ENCODE results near the gene MRPS9.

Gene MRPS9

GRCh38 chr2:105080461-105080860 lies 42.6 kb downstream of the MRPS9 start:
- DNase-seq, result no peak

DNA sequence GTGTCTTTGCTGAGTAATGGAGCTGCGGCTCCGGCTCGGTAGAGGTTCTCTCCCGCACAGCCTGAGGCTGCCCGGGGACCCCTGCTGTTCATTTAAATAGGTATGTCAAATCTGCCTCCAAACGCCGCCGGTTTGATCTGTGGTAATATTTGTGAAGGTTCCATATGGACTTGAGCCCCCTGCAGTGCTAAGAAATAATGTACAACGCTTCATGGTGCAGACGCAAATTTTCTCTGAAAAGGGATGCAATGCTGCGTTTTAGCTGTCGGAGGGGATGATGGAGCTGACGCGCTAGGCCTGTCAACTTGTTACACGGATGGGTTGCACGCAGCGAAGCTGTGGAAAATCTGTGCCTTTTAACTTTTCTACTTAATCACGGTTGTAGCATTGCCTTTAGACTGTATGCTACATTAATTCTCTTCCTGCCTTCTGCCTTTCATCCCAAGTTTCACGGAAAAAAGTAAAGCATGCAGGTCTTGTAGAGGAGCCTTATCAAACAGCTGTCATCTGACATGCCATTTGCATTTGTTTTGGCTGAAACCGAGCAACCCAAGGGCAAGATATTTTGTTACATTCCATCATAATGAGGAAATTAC lies 43.2 kb downstream of the MRPS9 start:
- no peak for DNase-seq

DNA sequence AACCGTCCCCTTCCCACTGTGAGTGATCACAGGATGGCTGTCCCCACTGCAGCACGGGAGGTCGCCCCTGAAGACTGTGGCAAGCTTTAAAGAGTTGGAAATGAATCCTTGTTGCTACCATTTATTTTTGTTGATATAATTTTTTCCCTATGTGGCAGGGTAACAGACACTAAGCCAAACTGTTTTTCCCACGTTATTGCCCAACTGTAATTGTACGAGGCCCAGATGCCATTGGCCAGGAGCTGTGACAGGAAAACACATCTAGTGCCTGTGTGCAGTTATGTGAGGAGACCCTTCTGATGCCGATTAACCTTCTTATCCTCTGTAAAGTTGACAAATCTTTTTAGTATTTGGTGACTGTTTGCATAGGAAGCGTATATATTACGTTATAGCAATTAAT lies 44.2 kb downstream of the MRPS9 start:
- DNase-seq, result no peak

DNA sequence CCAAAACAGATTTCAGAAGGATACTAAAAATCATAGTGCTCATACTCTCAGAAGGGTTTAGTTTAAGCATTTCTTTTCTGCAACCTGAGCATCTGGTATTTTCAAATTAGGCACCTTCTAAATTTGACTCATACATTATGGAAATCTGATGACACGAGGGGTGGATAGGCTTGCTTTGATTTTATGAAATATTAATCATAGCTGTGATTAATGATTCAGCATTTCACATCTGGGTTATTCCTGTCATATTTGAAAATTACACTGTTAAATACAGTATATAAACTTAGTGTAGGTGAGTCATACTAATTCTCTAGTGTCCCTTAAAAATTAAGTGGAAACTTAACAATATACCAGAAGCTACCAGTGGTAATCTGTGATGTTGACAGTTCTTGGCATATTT lies 47.7 kb downstream of the MRPS9 start:
- DNase-seq, result no peak

GRCh38 chr2:105087273-105087672 lies 49.4 kb downstream of the MRPS9 start:
- no peak for DNase-seq

- no peak for DNase-seq
Measured at GRCh38 chr2:105090091-105090490, 52.2 kb downstream of the MRPS9 start.

DNA sequence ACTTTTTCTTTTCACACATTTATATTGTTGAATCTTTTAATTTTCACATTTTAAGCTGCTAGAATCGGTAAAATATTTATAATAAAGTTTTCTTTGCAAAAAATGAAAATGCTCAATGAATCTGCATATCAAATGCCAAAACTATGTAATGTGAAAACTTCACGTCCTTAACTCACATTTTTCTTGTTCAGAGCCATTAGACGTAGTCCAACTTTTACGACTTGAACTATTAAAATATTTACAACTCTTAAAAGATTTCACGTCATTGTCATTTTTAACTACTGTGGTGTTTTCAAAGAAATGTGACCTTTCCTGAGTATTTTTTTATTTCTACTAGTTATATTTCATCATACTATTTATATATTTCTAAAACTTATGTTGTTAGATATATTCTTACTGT lies 54.9 kb downstream of the MRPS9 start:
- no peak for DNase-seq

GRCh38 chr2:105099153-105099552 lies 61.3 kb downstream of the MRPS9 start:
- no peak for DNase-seq

GRCh38 chr2:105100046-105100840 lies 62.4 kb downstream of the MRPS9 start:
- DNase-seq, result no peak

GRCh38 chr2:105102001-105102400 lies 64.1 kb downstream of the MRPS9 start:
- DNase-seq, result no peak

GRCh38 chr2:105102963-105103421 lies 65.1 kb downstream of the MRPS9 start:
- no peak for DNase-seq

DNA sequence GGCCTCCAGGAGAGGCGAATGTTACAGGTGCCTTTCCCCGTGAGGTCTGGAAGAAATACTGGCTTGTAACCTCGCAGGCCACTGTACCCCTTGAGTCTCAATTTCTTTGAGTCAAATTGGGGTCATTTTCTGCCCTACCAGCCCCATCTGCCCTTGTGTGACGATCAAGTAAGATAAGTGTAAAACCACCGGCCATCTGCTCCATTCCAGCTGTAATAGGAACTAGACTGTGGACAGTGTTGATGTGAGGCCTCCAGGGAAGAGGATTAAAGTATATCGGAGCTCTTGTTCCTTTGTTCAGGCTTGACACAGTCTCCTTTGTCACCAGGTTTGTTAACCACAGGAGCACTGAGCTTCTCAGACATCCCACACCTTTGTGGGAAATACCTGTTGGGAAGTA lies 65.6 kb downstream of the MRPS9 start:
- no peak for DNase-seq

GRCh38 chr2:105104208-105104731 lies 66.4 kb downstream of the MRPS9 start:
- DNase-seq, result no peak

DNA sequence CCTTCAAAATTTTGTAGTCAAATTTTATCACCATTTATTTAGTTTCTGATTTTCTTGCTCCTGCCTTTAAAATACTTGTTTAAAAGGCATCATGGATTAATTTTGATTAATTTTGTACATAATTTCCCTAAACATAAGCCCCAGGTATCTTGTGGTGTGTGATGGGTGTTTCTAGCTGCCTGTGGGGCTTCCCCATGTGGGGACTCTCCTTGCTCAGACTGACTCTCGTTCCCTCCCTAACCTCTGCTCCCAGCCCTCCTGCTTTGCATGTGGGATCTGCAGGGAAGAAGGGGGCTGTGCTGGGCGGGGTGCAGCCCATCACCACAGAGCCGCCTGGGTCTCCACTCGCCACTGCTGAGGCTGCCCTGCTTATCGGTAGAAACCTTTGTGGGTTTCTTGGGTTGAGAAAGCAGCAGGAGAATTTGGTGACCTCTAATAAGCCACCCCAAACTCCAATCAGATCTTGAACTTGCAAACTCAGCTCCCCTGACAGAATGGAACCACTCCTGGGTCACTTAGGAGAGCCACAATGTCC lies 72.5 kb downstream of the MRPS9 start:
- DNase-seq, result no peak

DNA sequence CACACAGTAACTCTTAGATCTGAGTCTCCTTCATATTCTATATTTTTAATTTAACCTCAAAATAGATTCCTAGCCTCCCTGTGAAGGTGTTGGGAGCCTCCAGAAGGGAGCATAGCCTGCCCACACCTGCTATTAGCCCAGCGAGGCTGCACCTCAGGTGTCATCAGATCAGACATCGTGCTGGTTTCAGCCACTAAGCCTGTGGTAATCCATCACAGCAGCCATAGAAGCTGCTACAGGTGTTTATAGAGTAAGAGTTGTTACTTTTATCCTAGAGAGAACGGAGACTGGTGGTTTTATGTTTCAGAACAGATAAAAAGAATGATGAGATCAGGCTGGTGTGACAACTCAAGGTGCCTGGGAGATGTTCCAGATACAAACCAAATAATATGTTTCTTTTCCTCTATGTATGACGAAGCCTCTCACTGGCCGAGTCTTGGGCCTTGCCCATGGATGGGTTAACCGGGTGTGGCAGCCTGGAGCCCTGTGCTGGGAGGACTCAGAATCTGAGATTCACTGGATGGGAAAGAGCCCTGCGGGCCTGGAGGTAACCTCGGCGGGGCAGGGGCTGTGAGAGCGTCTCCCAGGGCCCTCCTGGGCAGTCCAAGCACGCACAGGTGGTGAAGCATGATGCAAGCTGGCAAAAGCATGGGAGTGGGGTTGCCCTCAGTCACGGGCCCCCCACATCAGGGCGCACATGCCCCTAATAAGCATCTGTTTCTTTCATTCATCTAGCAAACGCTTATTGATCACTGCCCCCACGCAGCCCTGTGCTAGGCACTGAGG lies 73.7 kb downstream of the MRPS9 start:
- DNase-seq, result no peak

DNA sequence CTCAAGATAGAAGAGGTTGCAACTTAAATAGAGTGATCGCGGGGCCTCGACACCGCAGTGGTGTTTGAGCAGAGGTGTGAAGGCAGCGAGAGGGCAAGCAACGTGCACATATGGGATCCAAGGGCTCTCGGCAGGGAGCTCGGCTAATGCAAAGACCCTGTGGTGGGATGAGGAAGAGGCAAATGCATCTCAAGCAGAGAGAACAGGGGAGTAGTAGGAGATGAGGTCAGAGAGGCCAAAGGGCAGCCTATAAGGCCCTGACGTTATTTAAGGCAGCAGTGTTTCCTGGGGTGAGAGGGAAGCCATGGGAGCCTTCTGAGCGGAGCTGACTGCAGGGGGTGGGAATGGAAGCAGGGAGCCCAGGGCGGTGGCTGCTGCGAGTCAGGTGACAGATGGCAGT lies 74.5 kb downstream of the MRPS9 start:
- DNase-seq, result no peak

DNA sequence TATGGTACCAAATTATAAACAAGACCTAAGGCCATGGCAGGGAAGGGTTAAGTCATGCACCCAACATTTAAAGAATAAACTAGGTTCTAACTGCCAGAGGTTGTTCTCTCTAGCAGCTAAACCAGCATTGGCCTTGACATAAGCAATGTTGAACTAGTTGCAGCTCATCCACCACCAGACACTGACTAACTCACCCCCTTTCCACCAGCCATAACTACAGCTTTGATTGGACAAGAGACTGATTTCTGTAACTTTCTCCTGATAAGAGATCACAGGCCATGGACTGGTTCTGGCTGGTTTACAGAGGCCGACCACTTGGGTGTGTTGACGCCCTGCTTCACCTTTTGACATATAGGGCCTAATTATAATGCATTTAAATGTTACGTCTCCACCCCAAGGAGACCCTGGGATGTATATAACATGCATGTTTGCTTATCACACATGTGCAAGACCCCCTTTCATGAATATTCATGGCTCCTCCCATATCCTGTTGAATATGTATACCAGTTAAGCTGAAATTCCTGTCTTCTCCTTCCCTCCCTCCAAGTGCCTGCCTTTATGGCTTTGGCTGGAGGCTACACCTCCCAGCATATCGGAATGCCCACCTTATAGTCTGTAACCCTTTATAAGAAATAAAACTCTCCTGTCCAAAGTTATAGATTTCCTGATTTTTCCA lies 75.9 kb downstream of the MRPS9 start:
- no peak for DNase-seq

DNA sequence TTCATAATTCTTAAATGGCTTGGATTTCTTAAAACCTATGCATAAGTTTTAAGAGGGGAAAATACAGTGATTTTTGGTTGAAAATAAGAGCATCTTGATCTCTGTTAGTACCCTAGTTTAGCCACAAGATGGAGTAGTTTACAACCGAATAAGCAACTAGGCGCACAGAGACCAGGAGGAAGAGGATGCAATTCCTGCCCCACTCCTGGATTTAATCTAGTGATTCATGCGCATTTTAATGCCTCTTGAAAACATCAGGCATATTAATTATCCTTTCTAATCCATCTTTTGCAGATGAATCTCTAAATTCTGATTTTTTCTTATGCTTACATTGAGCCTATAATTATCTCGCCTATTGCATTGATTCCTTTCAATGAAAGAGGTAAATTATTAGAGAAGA lies 76.7 kb downstream of the MRPS9 start:
- DNase-seq, result no peak

DNA sequence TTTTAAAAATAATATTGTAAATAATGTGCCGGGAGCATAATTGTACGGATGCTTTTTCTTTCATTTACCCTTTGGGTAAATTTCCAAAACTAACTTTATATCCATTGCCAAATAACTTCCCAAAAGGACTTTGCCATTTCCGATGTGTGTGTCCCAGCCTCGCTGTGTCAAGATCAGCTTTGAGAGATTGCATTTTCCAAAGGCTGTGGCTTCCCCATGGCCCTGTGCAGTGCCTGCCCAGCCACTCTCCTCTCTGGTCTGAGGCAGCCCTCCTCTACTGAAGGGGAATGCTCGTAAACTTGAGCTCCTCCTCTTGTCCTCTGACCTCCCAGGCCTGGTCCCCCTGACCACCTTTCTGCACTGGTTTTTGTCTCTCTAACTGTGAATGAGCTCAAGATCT lies 78.5 kb downstream of the MRPS9 start:
- no peak for DNase-seq

- DNase-seq, result no peak
Measured at GRCh38 chr2:105117565-105117964, 79.7 kb downstream of the MRPS9 start.

DNA sequence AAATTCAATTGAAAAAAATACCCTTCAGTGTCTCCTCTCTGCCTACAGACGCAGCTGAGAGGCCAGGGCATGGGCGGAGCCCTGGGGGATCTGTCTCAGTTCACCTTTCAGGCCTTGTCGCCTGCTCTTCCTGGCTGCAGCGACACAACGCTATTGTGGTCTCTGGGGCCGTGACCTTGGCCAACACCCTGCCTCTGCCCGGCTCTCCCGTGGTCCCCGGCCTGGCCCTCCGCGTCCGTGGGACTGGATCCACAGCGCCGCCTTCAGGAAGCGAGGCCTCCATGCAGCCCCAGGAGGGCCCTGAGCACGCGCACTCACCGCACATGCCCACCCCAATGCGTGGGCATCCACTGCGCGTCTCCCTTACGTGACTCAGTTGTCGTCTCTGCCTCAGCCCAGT lies 81.1 kb downstream of the MRPS9 start:
- DNase-seq, result no peak

DNA sequence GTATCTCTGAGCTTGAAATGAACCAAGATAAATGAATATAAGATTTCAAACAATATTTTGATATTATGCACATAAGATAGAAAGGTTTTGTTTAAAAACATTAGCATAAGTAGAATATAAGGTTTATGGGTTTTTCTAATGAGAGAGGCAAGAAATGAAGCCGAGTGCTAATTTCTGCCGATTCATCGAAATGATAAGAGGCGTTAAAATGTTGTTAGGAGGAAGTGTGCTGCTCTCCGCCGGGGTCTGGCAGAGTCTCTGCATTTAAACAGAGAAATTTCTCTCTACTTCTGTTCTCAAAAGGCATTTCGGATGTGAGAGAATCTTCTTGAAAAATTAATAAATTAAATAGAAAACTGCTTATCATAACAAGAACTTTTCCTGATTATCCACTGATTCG lies 83.6 kb downstream of the MRPS9 start:
- DNase-seq, result no peak

DNA sequence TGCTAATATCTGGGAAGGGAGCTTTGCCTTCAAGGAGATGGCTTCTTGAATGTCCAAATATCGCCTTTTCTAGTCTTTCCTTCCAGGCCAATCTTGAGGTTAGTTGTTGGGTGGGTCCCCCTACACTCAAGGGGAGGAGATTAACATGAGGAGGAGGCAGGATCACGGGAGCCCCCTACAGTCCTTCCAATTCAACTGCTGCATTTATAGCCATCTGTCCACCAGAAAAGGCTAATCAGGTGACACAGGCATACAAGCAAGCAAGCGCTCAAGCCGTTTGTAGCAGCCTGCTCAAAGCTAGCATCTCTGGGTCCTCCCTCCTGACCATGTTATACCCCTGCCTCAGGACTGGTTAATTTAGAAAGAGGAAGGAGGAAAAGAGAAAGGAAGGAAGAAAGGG lies 87.6 kb downstream of the MRPS9 start:
- DNase-seq, result no peak
